Measurements from ENCODE around the gene PLB1.
A peak's percentile ranks its signal among the peaks of the same experiment; 100 is the strongest.

The PLB1 gene

GRCh38 chr2:28449126-28449487, 46.8 kb upstream of the PLB1 start:
- CTCF ChIA-PET = interaction anchor here (1.4 to 3.0 kb wide), 5 partner anchors 10 to 766 kb away, joined by 3 to 16 read pairs (median 4); no protein-coding TSS in a partner anchor
- H3K4me3 ChIP-seq (ENCODE audit: low read depth, low read length) = no peak overlapping the region
- no peak for DNase-seq (ENCODE audit: low read depth, low spot score)
- POLR2A ChIA-PET = no interaction called here
- no peak for TF ChIP-seq CTCF (IDR thresholded peaks at IDR 0.05; ENCODE audit: insufficient read depth, low read length, missing control alignments)

- ChIA-PET POLR2A (no interaction called here), CTCF (interaction anchor here (1.4 to 3.0 kb wide), 5 partner anchors 10 to 767 kb away, joined by 3 to 16 read pairs (median 4); no protein-coding TSS in a partner anchor)
- no peak for DNase-seq (ENCODE audit: low read depth, low spot score)
- H3K4me3 ChIP-seq (ENCODE audit: low read depth, low read length) = no peak overlapping the region
- TF ChIP-seq CTCF (IDR thresholded peaks at IDR 0.05; ENCODE audit: insufficient read depth, low read length, missing control alignments) = no peak
Measured at GRCh38 chr2:28449488-28450395, 46.1 kb upstream of the PLB1 start.

- no peak for TF ChIP-seq CTCF (IDR thresholded peaks at IDR 0.05; ENCODE audit: insufficient read depth, low read length, missing control alignments)
- POLR2A ChIA-PET = no interaction called here
Measured at GRCh38 chr2:28450901-28451565, 44.8 kb upstream of the PLB1 start.

GRCh38 chr2:28451793-28452533, 43.9 kb upstream of the PLB1 start:
- no peak for TF ChIP-seq CTCF (IDR thresholded peaks at IDR 0.05; ENCODE audit: insufficient read depth, low read length, missing control alignments)
- POLR2A ChIA-PET = no interaction called here
- CTCF ChIA-PET = interaction anchor here (0.6 to 2.8 kb wide), 28 partner anchors 8 to 770 kb away, joined by 3 to 28 read pairs (median 4); no protein-coding TSS in a partner anchor

More at GRCh38 chr2:28450901-28451565, 44.8 kb upstream of the PLB1 start:
- no peak for DNase-seq (ENCODE audit: low read depth, low spot score)
- H3K4me3 ChIP-seq (ENCODE audit: low read depth, low read length) = no peak overlapping the region
- CTCF ChIA-PET = interaction anchor here (1.0 to 2.6 kb wide), 2 partner anchors 748 to 752 kb away, joined by 3 to 12 read pairs; no protein-coding TSS in a partner anchor

GRCh38 chr2:28452534-28453081, 43.3 kb upstream of the PLB1 start:
- DNase-seq (ENCODE audit: low read depth, low spot score) = no peak
- POLR2A ChIA-PET = no interaction called here
- peak; percentile 97 for TF ChIP-seq CTCF (IDR thresholded peaks at IDR 0.05; ENCODE audit: insufficient read depth, low read length, missing control alignments)
- no peak overlapping the region for H3K4me3 ChIP-seq (ENCODE audit: low read depth, low read length)
- CTCF ChIA-PET = interaction anchor here (0.6 to 2.8 kb wide), 38 partner anchors 8 to 770 kb away, joined by 3 to 28 read pairs (median 4); no protein-coding TSS in a partner anchor

More at GRCh38 chr2:28451793-28452533, 43.9 kb upstream of the PLB1 start:
- DNase-seq (ENCODE audit: low read depth, low spot score) = no peak
- H3K4me3 ChIP-seq (ENCODE audit: low read depth, low read length) = no peak overlapping the region

Measured in AG04449 (cell line).